ENCODE data around the gene RTN3.

- TF ChIP-seq CTCF (IDR thresholded peaks at IDR 0.05) (no peak), POLR2A (IDR thresholded peaks at IDR 0.05) (no peak)
Observed at GRCh38 chr11:63756919-63757761, 75.8 kb downstream of the RTN3 start.
